HepG2 (cell line): ENCODE measurements around the gene POP5. TPM values are rescaled to one million over a fixed set of nuclear protein-coding genes. Genes with fewer than 3 reads are reported as not detected.

Experiments
- ATF6 ChIP-seq: sonication (generic); formaldehyde crosslinking; conservative IDR thresholded peaks from 2 replicates; pipeline ENCODE4 v1.4.0; 2020; ENCODE audit warnings: missing genetic modification reagents
- GATAD1 ChIP-seq: IDR thresholded peaks from 2 replicates; pipeline ENCODE4 v1.6.1; 2016; ENCODE audit warnings: missing genetic modification reagents, missing compliant biosample characterization
- KDM3A ChIP-seq: IDR thresholded peaks from 2 replicates; pipeline ENCODE4 v1.6.1; 2018; ENCODE audit warnings: low read depth, missing compliant biosample characterization
- KDM5B ChIP-seq: sonication (generic); formaldehyde crosslinking; IDR thresholded peaks from 2 replicates; pipeline ENCODE4 v1.4.0; 2020; ENCODE audit warnings: missing genetic modification reagents, mild to moderate bottlenecking, borderline replicate concordance
- MTF1 ChIP-seq: sonication (generic); formaldehyde crosslinking; IDR thresholded peaks from 2 replicates; pipeline ENCODE4 v1.5.0; 2020; ENCODE audit warnings: missing genetic modification reagents
- MYC ChIP-seq: sonication (generic); formaldehyde crosslinking; IDR thresholded peaks from 2 replicates; pipeline ENCODE4 v1.9.0; 2021; ENCODE audit warnings: missing genetic modification reagents, borderline replicate concordance
- SALL2 ChIP-seq: sonication (generic); formaldehyde crosslinking; IDR thresholded peaks from 2 replicates; pipeline ENCODE4 v1.8.1; 2023; ENCODE audit warnings: mild to moderate bottlenecking, missing genetic modification reagents, inconsistent platforms
- SIX4 ChIP-seq: sonication (generic); formaldehyde crosslinking; IDR thresholded peaks from 2 replicates; pipeline ENCODE4 v1.4.0; 2020; ENCODE audit warnings: missing genetic modification reagents
- SMAD3 ChIP-seq: sonication (generic); formaldehyde crosslinking; IDR thresholded peaks from 2 replicates; pipeline ENCODE4 v1.4.0; 2020; ENCODE audit warnings: missing genetic modification reagents
- SP2 ChIP-seq: sonication (generic); formaldehyde crosslinking; IDR thresholded peaks from 2 replicates; pipeline ENCODE4 v1.5.1; 2020; ENCODE audit warnings: mild to moderate bottlenecking, missing genetic modification reagents
- TBL1XR1 ChIP-seq: fragments of 150-350 bp; IDR thresholded peaks from 2 replicates; pipeline ENCODE4 v1.6.1; 2014; ENCODE audit warnings: borderline replicate concordance, low read length; ENCODE audit not compliant: partially characterized antibody
- THAP7 ChIP-seq: sonication (generic); formaldehyde crosslinking; IDR thresholded peaks from 2 replicates; pipeline ENCODE4 v1.8.1; 2023; ENCODE audit warnings: mild to moderate bottlenecking, missing genetic modification reagents
- YEATS2 ChIP-seq: sonication (generic); formaldehyde crosslinking; IDR thresholded peaks from 2 replicates; pipeline ENCODE4 v1.4.0; 2020; ENCODE audit warnings: missing genetic modification reagents, borderline replicate concordance
- YEATS4 ChIP-seq: sonication (generic); formaldehyde crosslinking; IDR thresholded peaks from 2 replicates; pipeline ENCODE4 v1.4.0; 2020; ENCODE audit warnings: missing genetic modification reagents, borderline replicate concordance
- ZBTB8A ChIP-seq: sonication (generic); formaldehyde crosslinking; IDR thresholded peaks from 2 replicates; pipeline ENCODE4 v1.4.0; 2020; ENCODE audit warnings: mild to moderate bottlenecking, low read depth, missing genetic modification reagents, borderline replicate concordance
- ZNF235 ChIP-seq: sonication (generic); formaldehyde crosslinking; IDR thresholded peaks from 2 replicates; pipeline ENCODE4 v1.8.1; 2023; ENCODE audit warnings: mild to moderate bottlenecking, missing genetic modification reagents, borderline replicate concordance
- ZNF484 ChIP-seq: sonication (generic); formaldehyde crosslinking; IDR thresholded peaks from 2 replicates; pipeline ENCODE4 v1.5.1; 2020; ENCODE audit warnings: mild to moderate bottlenecking, low read depth, missing genetic modification reagents, borderline replicate concordance
- ZNF496 ChIP-seq: sonication (generic); formaldehyde crosslinking; IDR thresholded peaks from 2 replicates; pipeline ENCODE4 v1.8.1; 2023; ENCODE audit warnings: mild to moderate bottlenecking, moderate library complexity, missing genetic modification reagents; ENCODE audit not compliant: insufficient replicate concordance
- ZNF530 ChIP-seq: sonication (generic); formaldehyde crosslinking; IDR thresholded peaks from 2 replicates; pipeline ENCODE4 v1.5.0; 2020; ENCODE audit warnings: low read depth, mild to moderate bottlenecking, missing genetic modification reagents
- ZNF572 ChIP-seq: sonication (generic); formaldehyde crosslinking; IDR thresholded peaks from 2 replicates; pipeline ENCODE4 v1.5.1; 2020; ENCODE audit warnings: mild to moderate bottlenecking, missing genetic modification reagents
- ZNF800 ChIP-seq: sonication (generic); formaldehyde crosslinking; IDR thresholded peaks from 2 replicates; pipeline ENCODE4 v1.4.0; 2020; ENCODE audit warnings: missing genetic modification reagents
- ZNF850 ChIP-seq: sonication (generic); formaldehyde crosslinking; conservative IDR thresholded peaks from 2 replicates; pipeline ENCODE4 v1.9.0; 2021; ENCODE audit warnings: mild to moderate bottlenecking, missing genetic modification reagents
- polyA plus RNA-seq, 8 experiments: library from polyadenylated mRNA; depleted of rRNA in 3 of 8; stranded (reverse) in 7 of 8; unstranded in 1 of 8; fragments of >200 nt; fragmentation: Illumina TruSeq in 4 of 8; extraction: Trizol in 4 of 8; gene quantifications; 2 replicates each; pipeline versions ENCODE4 v1.2.1 to v1.2.3, GENCODE V29; 2011 to 2016; ENCODE audit warnings: low read depth in 4 of 8, missing spikeins in 1 of 8, mixed read lengths in 1 of 8; ENCODE audit not compliant: insufficient read depth in 1 of 8
- total RNA-seq, 5 experiments: library from RNA; depleted of rRNA; stranded (reverse); fragments of >200 nt; fragmentation: Illumina TruSeq; extraction: Trizol; gene quantifications; 2 replicates each; pipeline ENCODE4 v1.2.3, GENCODE V29; 2016; ENCODE audit warnings: low read depth in 1 of 5

Gene POP5
- total and polyA plus RNA-seq, 2 of the 13 experiments (the other 11 are each of a cell fraction or from before 2014, with no cell fraction given) = 45.6 to 61.3 TPM

GRCh38 chr12:120528861-120529525, 52.2 kb downstream of the POP5 start, which contains the start of gene COQ5 (continued):
- TF ChIP-seq TBL1XR1 (peak; percentile 48), YEATS4 (peak; percentile 74), KDM3A (0 out of 2 replicates have a peak, but pooled peaks have one; percentile 69), SALL2 (no peak), MYC (CRISPR knock-in tag) (peak; percentile 62; the same call in 1 of the 2 replicates), ZNF496 (CRISPR knock-in tag) (no peak), ZNF484 (CRISPR knock-in tag) (no peak), ZNF530 (no peak), ZBTB8A (CRISPR knock-in tag) (no peak), THAP7 (CRISPR knock-in tag) (peak; percentile 48; the same call in 1 of the 2 replicates), GATAD1 (CRISPR knock-in tag) (peak; percentile 93), ZNF850 (CRISPR knock-in tag) (0 out of 2 replicates have a peak, but pooled peaks have one; percentile 53), YEATS2 (CRISPR knock-in tag) (peak; percentile 72; the same call in 1 of the 2 replicates), ZNF800 (CRISPR knock-in tag) (peak; percentile 37; the same call in 1 of the 2 replicates), ATF6 (CRISPR knock-in tag) (no peak), ZNF235 (CRISPR knock-in tag) (0 out of 2 replicates have a peak, but pooled peaks have one; percentile 66), MTF1 (no peak), SIX4 (peak; percentile 98), SP2 (CRISPR knock-in tag) (no peak), ZNF572 (CRISPR knock-in tag) (0 out of 2 replicates have a peak, but pooled peaks have one; percentile 35), KDM5B (peak; percentile 90; the same call in 1 of the 2 replicates), SMAD3 (CRISPR knock-in tag) (no peak; the same call in 1 of the 2 replicates)
